Osteocyte (in vitro differentiated cells): Measurements from ENCODE around the gene NPNT. TPM values are rescaled to one million over a fixed set of nuclear protein-coding genes. Genes with fewer than 3 reads are reported as not detected.

ENCODE experiments used
- DNase-seq: peaks from one replicate; pipeline ENCODE4 v3.0.0; 2021; ENCODE audit warnings: mixed read lengths; ENCODE audit not compliant: unreplicated experiment; ENCODE audit errors: extremely low spot score
- H3K27ac Mint-ChIP-seq: one replicate; pipeline ENCODE4 v1.8.0; 2021; ENCODE audit warnings: mild to moderate bottlenecking, mixed read lengths; ENCODE audit not compliant: unreplicated experiment
- H3K27me3 Mint-ChIP-seq: one replicate; pipeline ENCODE4 v1.8.0; 2021; ENCODE audit warnings: mixed read lengths; ENCODE audit not compliant: unreplicated experiment
- H3K36me3 Mint-ChIP-seq: one replicate; pipeline ENCODE4 v1.8.0; 2021; ENCODE audit warnings: mixed read lengths; ENCODE audit not compliant: unreplicated experiment
- H3K4me1 Mint-ChIP-seq: one replicate; pipeline ENCODE4 v1.8.0; 2021; ENCODE audit warnings: mixed read lengths; ENCODE audit not compliant: unreplicated experiment
- H3K4me3 Mint-ChIP-seq: one replicate; pipeline ENCODE4 v1.8.0; 2021; ENCODE audit warnings: mild to moderate bottlenecking, moderate library complexity, mixed read lengths; ENCODE audit not compliant: unreplicated experiment
- H3K9me3 Mint-ChIP-seq: one replicate; pipeline ENCODE4 v1.8.0; 2021; ENCODE audit warnings: mixed read lengths; ENCODE audit not compliant: unreplicated experiment
- total RNA-seq: library from RNA; stranded (reverse); gene quantifications from 2 replicates; pipeline ENCODE4 v1.2.1, GENCODE V29; 2021
- TF ChIP-seq, protein P1 (sequence below): fragments of 200-600 bp; sonication (generic); IDR thresholded peaks from 2 replicates; pipeline ENCODE4 v1.5.0; 2021; ENCODE audit warnings: antibody characterized with exemption, mild to moderate bottlenecking, moderate library complexity

NPNT gene
- total RNA-seq, 1 donor from 2014 or later: not detected

DNA sequence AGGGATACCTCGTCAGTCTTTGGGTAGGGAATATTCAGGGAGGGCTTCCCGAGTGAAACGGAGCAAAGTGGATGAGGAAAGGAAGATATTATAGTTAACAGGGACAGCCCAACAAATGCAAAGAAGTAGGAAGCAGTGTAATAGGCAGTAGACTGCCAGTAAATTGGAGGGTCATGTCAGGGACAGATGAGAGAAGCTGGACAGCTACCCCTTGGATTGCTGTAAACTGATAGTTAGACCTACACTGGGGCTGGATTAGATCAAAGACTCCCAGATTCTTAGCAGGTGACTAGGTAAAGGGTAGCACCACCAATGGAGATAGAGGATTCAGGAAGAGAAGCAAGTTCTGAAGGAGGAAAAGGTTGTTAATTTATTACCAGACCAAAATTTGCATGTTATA, 48.0 kb downstream of the NPNT start:
- Mint-ChIP-seq H3K4me1 (peaks cover 4% of the 10 kb centered on the region), H3K27me3 (peaks cover 24% of the 10 kb centered on the region), H3K9me3 (peaks cover 7% of the 10 kb centered on the region), H3K4me3 (no peak overlapping the region), H3K27ac (no peak overlapping the region), H3K36me3 (no peaks in the 10 kb centered on the region)
- no peak for DNase-seq
- TF ChIP-seq, protein P1, sequence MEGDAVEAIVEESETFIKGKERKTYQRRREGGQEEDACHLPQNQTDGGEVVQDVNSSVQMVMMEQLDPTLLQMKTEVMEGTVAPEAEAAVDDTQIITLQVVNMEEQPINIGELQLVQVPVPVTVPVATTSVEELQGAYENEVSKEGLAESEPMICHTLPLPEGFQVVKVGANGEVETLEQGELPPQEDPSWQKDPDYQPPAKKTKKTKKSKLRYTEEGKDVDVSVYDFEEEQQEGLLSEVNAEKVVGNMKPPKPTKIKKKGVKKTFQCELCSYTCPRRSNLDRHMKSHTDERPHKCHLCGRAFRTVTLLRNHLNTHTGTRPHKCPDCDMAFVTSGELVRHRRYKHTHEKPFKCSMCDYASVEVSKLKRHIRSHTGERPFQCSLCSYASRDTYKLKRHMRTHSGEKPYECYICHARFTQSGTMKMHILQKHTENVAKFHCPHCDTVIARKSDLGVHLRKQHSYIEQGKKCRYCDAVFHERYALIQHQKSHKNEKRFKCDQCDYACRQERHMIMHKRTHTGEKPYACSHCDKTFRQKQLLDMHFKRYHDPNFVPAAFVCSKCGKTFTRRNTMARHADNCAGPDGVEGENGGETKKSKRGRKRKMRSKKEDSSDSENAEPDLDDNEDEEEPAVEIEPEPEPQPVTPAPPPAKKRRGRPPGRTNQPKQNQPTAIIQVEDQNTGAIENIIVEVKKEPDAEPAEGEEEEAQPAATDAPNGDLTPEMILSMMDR: no peak

DNA sequence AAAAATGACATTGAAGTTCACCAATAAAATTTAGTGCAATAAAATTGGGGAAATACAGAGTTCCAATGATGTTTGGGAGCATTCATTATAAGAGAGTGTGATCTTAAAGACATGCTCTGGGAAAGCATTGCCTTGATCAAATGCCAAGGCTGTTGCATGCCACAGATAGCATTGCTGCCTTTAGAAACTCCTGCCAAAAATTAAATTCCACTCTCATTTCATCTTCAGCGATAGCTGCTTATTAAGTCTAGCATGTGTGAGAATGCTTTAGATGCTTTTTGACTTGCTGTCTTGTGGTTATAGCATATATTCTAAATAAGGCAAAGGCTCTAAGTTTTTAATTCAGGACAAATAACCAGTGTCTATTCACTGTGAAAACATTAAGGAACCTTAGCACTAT, 49.3 kb downstream of the NPNT start:
- TF ChIP-seq, protein P1: no peak
- Mint-ChIP-seq H3K27ac (no peak overlapping the region), H3K36me3 (no peaks in the 10 kb centered on the region), H3K4me3 (no peak overlapping the region), H3K4me1 (peaks cover 4% of the 10 kb centered on the region), H3K9me3 (peaks cover 7% of the 10 kb centered on the region), H3K27me3 (peaks cover 23% of the 10 kb centered on the region)
- DNase-seq: no peak

DNA sequence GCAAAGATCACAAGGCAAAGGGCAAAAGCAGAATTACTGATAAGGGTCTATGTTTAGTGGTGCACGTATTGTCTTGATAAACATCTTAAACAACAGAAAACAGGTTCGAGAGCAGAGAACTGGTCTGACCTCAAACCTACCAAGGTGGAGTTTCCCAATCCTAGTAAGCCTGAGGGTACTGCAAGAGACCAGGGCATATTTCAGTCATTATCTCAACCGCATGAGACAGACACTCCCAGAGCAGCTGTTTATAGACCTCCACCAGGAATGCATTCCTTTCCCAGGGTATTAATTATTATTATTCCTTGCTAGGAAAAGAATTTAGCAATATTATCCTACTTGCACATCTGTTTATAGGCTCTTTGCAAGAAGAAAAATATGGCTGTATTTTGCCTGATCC, 51.5 kb downstream of the NPNT start:
- H3K27ac Mint-ChIP-seq: no peak overlapping the region
- H3K36me3 Mint-ChIP-seq: no peaks in the 10 kb centered on the region
- TF ChIP-seq, protein P1: no peak
- H3K9me3 Mint-ChIP-seq: peaks cover 7% of the 10 kb centered on the region
- DNase-seq: no peak
- peaks cover 4% of the 10 kb centered on the region for H3K4me1 Mint-ChIP-seq
- no peak overlapping the region for H3K4me3 Mint-ChIP-seq
- H3K27me3 Mint-ChIP-seq: peaks cover 22% of the 10 kb centered on the region

DNA sequence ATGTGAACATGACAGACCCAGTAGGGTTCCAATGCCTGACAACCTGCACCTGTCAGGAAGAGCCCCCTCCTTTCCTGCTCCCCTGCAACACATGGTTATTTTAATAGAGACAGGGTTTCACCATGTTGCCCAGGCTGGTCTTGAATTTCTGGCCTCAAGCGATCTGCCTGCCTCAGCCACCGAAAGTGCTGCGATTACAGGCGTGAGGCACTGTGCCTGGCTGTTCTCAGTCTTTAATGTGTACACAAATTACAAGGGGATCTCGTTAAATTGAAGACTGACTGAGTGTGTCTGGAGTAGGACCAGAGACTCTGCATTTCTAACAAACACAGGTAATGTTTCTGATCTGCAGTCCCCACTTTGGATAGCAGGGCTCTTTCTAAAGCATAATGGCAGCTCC, 55.4 kb downstream of the NPNT start:
- Mint-ChIP-seq H3K9me3 (peaks cover 7% of the 10 kb centered on the region), H3K4me1 (no peaks in the 10 kb centered on the region), H3K4me3 (no peak overlapping the region), H3K36me3 (no peaks in the 10 kb centered on the region), H3K27ac (no peak overlapping the region), H3K27me3 (peaks cover 42% of the 10 kb centered on the region)
- DNase-seq: no peak
- TF ChIP-seq, protein P1: no peak

DNA sequence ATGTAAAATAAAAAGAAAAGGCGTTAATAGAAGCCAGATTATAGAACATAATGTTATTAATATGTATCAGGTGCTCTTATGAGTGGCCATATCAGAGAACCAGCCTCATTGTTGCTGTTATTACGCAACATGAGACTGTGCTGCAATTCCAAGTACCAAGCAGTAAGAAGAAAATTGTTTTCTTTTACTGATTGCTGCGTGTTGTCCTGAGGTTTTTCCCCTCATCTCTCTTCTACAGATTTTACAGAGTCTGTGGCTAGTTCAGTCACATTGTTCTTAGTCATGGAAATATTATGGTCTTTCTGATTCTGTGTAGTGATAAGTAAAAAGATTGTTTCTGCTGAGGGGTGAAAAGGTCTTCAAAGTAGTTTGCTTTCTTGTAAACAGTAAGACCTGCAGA, 55.9 kb downstream of the NPNT start:
- TF ChIP-seq, protein P1: no peak
- Mint-ChIP-seq H3K27ac (no peak overlapping the region), H3K27me3 (peaks cover 45% of the 10 kb centered on the region), H3K4me1 (peaks cover 3% of the 10 kb centered on the region), H3K4me3 (no peak overlapping the region), H3K9me3 (peaks cover 4% of the 10 kb centered on the region), H3K36me3 (no peaks in the 10 kb centered on the region)
- no peak for DNase-seq
